Smooth muscle cell (in vitro differentiated cells): ENCODE data around the gene SLC15A3. TPM values are rescaled to one million over a fixed set of nuclear protein-coding genes. Genes with fewer than 3 reads are reported as not detected.

Source experiments
- polyA plus RNA-seq: library from polyadenylated mRNA; unstranded; fragments of >200 nt; fragmentation: Nextera tagmentation; extraction: Ambion mirVana; gene quantifications from 2 replicates; pipeline ENCODE4 v1.2.1, GENCODE V29; 2016
- small RNA-seq: library from RNA; depleted of rRNA; stranded (forward); fragments of <200 nt; gene quantifications from one replicate; pipeline ENCODE3, GENCODE V24; 2014
- total RNA-seq: library from RNA; depleted of rRNA; stranded (reverse); fragments of >200 nt; gene quantifications from 2 replicates; pipeline ENCODE4 v1.2.3, GENCODE V29; 2014

Gene SLC15A3
- total and polyA plus RNA-seq, 2 experiments from 2014 or later: 0.27 to 0.33 TPM

Small RNA genes lying within 50 kb of the gene (small RNA-seq; reads per million reads assigned to genes)
- gene RNU6-933P: not detected

Other genes starting within 250 kb of the SLC15A3 start
- not detected in 2 replicates for gene MS4A18, start 227.5 kb downstream of the SLC15A3 start, total RNA-seq
- gene MS4A18, start 227.5 kb downstream of the SLC15A3 start, polyA plus RNA-seq: not detected in 2 replicates
- not detected in 2 replicates for gene MS4A15, start 195.3 kb downstream of the SLC15A3 start, total RNA-seq
- gene MS4A15, start 195.3 kb downstream of the SLC15A3 start, polyA plus RNA-seq: not detected in 2 replicates
- not detected in 2 replicates for gene MS4A10, start 166.8 kb downstream of the SLC15A3 start, total RNA-seq
- not detected in 2 replicates for gene MS4A10, start 166.8 kb downstream of the SLC15A3 start, polyA plus RNA-seq
- gene CCDC86, start 110.1 kb downstream of the SLC15A3 start, total RNA-seq: 2.6 and 7.5 TPM in 2 replicates
- gene CCDC86, start 110.1 kb downstream of the SLC15A3 start, polyA plus RNA-seq: 24.2 and 30.3 TPM in 2 replicates
- gene PTGDR2, start 96.2 kb downstream of the SLC15A3 start, total RNA-seq: 0.04 TPM in 1 of 2 replicates, not detected in the other
- 0.08 and 0.45 TPM in 2 replicates for gene PTGDR2, start 96.2 kb downstream of the SLC15A3 start, polyA plus RNA-seq
- 0.94 TPM in 1 of 2 replicates, not detected in the other for gene ZP1, start 84.6 kb downstream of the SLC15A3 start, total RNA-seq
- gene ZP1, start 84.6 kb downstream of the SLC15A3 start, polyA plus RNA-seq: 1.4 and 2.9 TPM in 2 replicates
- 33.0 and 36.3 TPM in 2 replicates for gene PRPF19, start 45.6 kb downstream of the SLC15A3 start, total RNA-seq
- gene PRPF19, start 45.6 kb downstream of the SLC15A3 start, polyA plus RNA-seq: 10.2 and 14.1 TPM in 2 replicates
- gene TMEM109, start 38.0 kb downstream of the SLC15A3 start, total RNA-seq: 19.8 and 48.5 TPM in 2 replicates
- 99.7 and 107 TPM in 2 replicates for gene TMEM109, start 38.0 kb downstream of the SLC15A3 start, polyA plus RNA-seq
- 40.7 and 46.6 TPM in 2 replicates for gene TMEM132A, start 27.7 kb downstream of the SLC15A3 start, total RNA-seq
- gene TMEM132A, start 27.7 kb downstream of the SLC15A3 start, polyA plus RNA-seq: 91.3 and 108 TPM in 2 replicates
- 0.27 TPM in 1 of 2 replicates, not detected in the other for gene CD6, start 19.5 kb upstream of the SLC15A3 start, total RNA-seq
- 0.21 TPM in 1 of 2 replicates, not detected in the other for gene CD6, start 19.5 kb upstream of the SLC15A3 start, polyA plus RNA-seq
- not detected in 2 replicates for gene CD5, start 150.3 kb upstream of the SLC15A3 start, total RNA-seq
- gene CD5, start 150.3 kb upstream of the SLC15A3 start, polyA plus RNA-seq: 0.10 and 0.72 TPM in 2 replicates
- gene VPS37C, start 209.2 kb upstream of the SLC15A3 start, total RNA-seq: 8.8 and 13.6 TPM in 2 replicates
- 15.4 and 22.4 TPM in 2 replicates for gene VPS37C, start 209.2 kb upstream of the SLC15A3 start, polyA plus RNA-seq